Memory B cell (primary cell): Measurements from ENCODE around the gene RELN.
"Not testable (repeated sequence)": the region's sequence is repeated elsewhere in the genome, so short reads cannot be mapped to it uniquely, and the experiment has no call there.

Source experiments
- ATAC-seq: fragments of 150-1000 bp; cut with Tn5 transposase; 2 replicates; pipeline ENCODE4 v1.10.0; 2021; ENCODE audit warnings: low read depth, mild to moderate bottlenecking, moderate library complexity
- DNase-seq, 2 donors: peaks; one replicate each; pipeline ENCODE4 v3.0.0; 2022; ENCODE audit warnings: low spot score in 2 of 2
- H3K27ac Mint-ChIP-seq: one replicate; pipeline ENCODE4 v1.8.0; 2022; ENCODE audit warnings: mild to moderate bottlenecking, moderate library complexity, mixed read lengths
- H3K27me3 Mint-ChIP-seq: one replicate; pipeline ENCODE4 v1.8.0; 2022; ENCODE audit warnings: mixed read lengths
- H3K36me3 Mint-ChIP-seq: one replicate; pipeline ENCODE4 v1.8.0; 2022; ENCODE audit warnings: mild to moderate bottlenecking, mixed read lengths
- H3K4me1 Mint-ChIP-seq: one replicate; pipeline ENCODE4 v1.8.0; 2022; ENCODE audit warnings: mixed read lengths
- H3K4me3 Mint-ChIP-seq: one replicate; pipeline ENCODE4 v1.8.0; 2022; ENCODE audit warnings: mild to moderate bottlenecking, moderate library complexity, mixed read lengths
- H3K9me3 Mint-ChIP-seq: one replicate; pipeline ENCODE4 v1.8.0; 2022; ENCODE audit warnings: mixed read lengths

The RELN gene

DNA sequence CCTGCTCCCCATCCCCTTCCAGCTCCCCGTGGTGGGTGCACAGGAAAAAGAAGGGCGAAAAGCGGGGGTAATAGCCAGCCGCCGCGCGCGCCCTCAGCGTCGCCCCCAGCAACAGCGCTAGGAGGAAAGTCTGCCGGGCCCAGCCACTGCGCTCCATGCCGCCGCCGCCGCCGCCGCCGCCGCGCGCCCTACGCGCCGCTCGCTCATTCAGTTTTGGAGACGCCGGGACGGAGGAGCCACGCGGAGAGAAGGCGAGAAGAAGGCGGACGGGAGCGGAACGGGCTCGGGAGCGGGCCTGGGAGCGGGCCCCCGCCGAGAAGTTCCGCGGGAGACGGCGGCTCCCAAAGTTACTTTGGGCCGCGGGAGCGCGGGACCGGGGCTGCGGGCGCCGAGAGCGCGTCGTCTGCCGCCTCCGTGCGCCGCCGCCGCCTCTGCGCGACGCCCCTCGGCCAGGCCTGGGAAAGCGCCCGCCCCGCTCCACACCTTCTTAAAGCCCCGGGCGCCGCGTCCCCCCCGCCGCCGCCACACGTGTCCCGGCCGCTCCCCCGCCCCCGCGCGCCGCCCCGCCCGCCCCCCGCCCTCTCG lies at the start of gene RELN:
Gene RELN (minus strand): TSS at position 459 of the 585 bp plus-strand sequence. CDS start 302 bp downstream, at position 157.
- Mint-ChIP-seq H3K27ac (no peak within 1 kb of the TSS), H3K4me3 (peak within 1 kb of the TSS; percentile 39), H3K36me3 (no peaks in the 10 kb centered on the region), H3K9me3 (no peaks in the 10 kb centered on the region), H3K27me3 (peaks cover 13% of the 10 kb centered on the region), H3K4me1 (peaks cover 5% of the 10 kb centered on the region)
- DNase-seq (no peak), ATAC-seq (no peak)

DNA sequence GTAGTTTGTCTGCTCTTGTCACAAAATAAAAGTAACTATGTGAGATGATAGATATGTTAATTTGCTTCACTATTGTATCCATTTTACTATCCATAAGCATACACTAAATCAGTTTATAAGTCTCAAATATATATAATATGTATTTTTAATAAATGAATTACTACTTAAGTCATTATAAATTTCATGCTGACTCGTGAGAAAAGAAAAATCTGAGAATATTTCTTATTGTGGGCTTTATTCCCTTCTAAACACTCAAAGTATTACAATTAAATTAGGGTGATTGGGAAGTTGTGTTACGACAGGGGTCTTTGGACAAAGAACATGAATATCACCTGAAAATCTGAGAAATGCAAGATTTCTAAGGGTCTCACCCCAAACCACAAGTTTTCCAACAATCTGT lies 48.7 kb upstream of the RELN start:
- no peak for DNase-seq
- H3K4me3 Mint-ChIP-seq, result no peak overlapping the region
- peaks cover 5% of the 10 kb centered on the region for H3K27me3 Mint-ChIP-seq
- H3K27ac Mint-ChIP-seq, result no peak overlapping the region
- no peaks in the 10 kb centered on the region for H3K4me1 Mint-ChIP-seq
- no peak for ATAC-seq
- no peaks in the 10 kb centered on the region for H3K36me3 Mint-ChIP-seq
- peaks cover 3% of the 10 kb centered on the region for H3K9me3 Mint-ChIP-seq

DNA sequence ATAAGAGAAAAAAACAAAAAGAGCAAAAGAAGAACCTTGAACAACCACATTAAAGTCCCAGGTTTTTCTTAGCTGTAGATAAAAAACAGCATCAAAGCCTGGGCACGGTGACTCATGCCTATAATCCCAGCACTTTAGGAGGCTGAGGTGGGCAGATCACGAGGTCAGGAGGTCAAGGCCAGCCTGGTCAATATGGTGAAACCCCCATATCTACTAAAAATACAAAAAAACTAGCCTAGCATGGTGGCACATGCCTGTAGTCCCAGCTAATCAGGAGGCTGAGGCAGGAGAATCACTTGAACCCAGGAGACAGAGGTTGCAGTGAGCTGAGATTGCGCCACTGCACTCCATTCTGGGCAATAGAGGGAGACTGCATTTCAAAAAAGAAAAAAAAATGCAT lies 47.4 kb upstream of the RELN start:
- not testable (repeated sequence) for ATAC-seq, H3K9me3 Mint-ChIP-seq, H3K27me3 Mint-ChIP-seq, H3K27ac Mint-ChIP-seq, H3K4me1 Mint-ChIP-seq, H3K36me3 Mint-ChIP-seq, DNase-seq, H3K4me3 Mint-ChIP-seq

DNA sequence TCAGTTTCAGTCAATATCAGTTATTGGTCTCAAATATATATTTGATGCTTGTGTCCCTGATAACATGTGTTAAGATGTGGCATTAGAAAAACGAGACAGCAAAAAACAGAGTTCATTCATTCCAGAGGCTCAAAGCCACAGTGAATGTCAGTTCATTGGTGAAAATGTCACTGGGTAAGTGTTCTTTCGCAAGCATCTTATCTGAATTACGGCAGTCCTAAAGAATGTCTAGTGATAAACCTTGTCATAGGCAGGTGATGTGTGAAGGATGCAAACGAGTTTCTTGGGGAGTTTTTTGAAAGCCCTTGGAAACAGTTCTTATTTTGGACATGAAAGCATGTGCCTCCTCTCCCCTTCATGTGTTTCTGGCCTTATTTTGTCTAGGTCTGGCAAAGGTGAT lies 45.9 kb upstream of the RELN start:
- Mint-ChIP-seq H3K27me3 (peaks cover 5% of the 10 kb centered on the region), H3K36me3 (no peaks in the 10 kb centered on the region), H3K4me1 (no peaks in the 10 kb centered on the region), H3K27ac (no peak overlapping the region), H3K4me3 (no peak overlapping the region), H3K9me3 (peaks cover 3% of the 10 kb centered on the region)
- DNase-seq (no peak), ATAC-seq (no peak)

DNA sequence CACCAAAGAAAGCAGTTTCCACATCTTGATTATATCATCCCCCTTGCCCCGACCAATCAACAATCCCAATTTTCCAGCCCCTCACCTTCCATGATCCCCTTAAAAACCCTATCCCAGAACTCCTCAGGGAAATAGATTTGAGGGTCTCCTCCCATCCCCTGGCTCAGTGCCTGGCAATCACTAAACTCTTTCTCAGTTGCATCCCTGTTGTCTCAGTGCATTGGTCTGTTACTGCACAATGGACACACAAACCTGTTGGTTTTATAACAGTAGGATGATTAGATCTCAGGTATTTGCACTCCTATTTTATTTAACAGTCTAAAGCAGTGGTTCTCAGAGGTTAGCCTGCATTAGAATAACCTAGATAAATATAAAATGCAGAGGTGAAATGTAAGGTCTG lies 45.2 kb upstream of the RELN start:
- ATAC-seq (no peak), DNase-seq (no peak)
- H3K27me3 Mint-ChIP-seq, result peaks cover 5% of the 10 kb centered on the region
- peaks cover 3% of the 10 kb centered on the region for H3K9me3 Mint-ChIP-seq
- no peak overlapping the region for H3K4me3 Mint-ChIP-seq
- H3K4me1 Mint-ChIP-seq, result no peaks in the 10 kb centered on the region
- H3K36me3 Mint-ChIP-seq, result no peaks in the 10 kb centered on the region
- no peak overlapping the region for H3K27ac Mint-ChIP-seq

DNA sequence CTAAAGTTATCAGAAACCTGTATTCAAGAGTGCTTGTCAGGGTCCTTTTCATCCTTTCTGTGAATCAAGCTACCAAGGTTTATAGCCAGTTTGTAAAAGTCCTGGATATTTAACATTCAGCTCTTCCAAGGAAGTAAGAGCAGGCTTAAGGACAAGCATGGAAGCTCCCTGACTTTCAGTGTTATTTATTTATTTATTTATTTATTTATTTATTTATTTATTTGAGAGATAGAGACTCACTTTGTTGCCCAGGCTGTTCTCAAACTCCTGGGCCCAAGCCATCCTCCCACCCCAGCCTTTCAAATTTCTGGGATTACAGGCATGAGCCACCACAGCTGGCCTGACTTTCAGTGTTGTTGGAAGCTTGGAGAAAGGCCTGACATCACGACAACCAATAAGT lies 44.4 kb upstream of the RELN start:
- DNase-seq (no peak), ATAC-seq (no peak)
- H3K4me3 Mint-ChIP-seq, result no peak overlapping the region
- peaks cover 3% of the 10 kb centered on the region for H3K9me3 Mint-ChIP-seq
- H3K27me3 Mint-ChIP-seq, result peaks cover 5% of the 10 kb centered on the region
- H3K27ac Mint-ChIP-seq, result no peak overlapping the region
- no peaks in the 10 kb centered on the region for H3K36me3 Mint-ChIP-seq
- no peaks in the 10 kb centered on the region for H3K4me1 Mint-ChIP-seq

DNA sequence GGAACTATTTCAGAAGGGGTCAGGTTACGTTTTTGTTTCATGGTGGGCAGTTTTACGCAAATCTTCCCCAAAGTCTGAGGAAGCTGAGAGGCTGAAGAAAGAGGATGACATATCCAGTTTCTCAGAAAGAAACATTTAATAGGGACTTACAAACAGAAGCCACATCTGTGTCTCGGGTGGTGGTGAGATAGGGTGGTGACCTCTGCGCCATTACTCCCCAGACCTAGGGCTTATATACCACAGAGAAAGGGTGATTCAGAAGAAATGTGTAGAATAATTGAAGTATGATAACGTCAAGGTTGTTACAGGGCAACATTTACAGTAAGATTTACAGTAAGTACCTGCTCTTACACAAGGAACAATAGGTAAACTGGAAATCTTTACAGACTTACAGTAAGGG lies 43.0 kb upstream of the RELN start:
- DNase-seq (no peak), ATAC-seq (no peak)
- Mint-ChIP-seq H3K9me3 (peaks cover 3% of the 10 kb centered on the region), H3K4me1 (no peaks in the 10 kb centered on the region), H3K36me3 (no peaks in the 10 kb centered on the region), H3K4me3 (no peak overlapping the region), H3K27me3 (peaks cover 5% of the 10 kb centered on the region), H3K27ac (no peak overlapping the region)

DNA sequence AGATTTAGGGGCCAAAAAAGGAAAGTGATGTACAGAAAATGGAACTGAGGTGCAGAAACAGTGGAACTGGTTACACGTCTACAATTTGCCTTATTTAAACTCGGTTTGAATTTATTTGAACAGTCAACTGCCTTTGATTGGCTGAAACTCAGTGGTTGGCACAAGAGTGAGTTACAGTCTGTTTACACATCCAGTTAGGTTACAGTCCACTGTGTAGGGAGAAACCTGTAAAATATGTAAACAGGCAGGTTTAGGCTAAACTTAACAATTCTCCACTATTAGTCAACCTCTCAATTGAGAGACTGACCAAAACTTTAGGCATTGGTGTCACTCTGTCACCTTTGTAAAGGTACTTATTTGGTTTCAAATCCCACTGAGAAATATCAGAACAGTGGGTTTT lies 40.3 kb upstream of the RELN start:
- no peaks in the 10 kb centered on the region for H3K36me3 Mint-ChIP-seq
- no peak for ATAC-seq

DNA sequence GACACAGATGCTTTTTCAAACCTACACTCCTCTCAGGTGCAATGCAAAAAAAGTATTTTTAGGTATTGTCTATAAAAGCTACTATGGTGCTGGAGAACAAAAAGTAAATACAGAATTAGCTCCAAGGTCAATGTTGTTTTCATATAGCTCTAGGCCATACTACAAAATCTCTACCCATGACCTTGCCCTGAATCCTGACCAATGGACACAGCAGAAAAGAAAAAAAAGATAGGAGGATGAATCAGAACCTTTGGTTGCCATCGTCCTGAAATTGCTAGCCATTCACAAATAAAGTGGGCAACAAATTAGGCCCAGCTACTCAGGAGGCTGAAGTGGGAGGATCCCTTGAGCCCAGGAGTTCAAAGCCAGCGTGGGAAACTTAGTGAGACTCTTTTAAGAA lies 35.2 kb upstream of the RELN start:
- no peak for DNase-seq

More for the DNA sequence above, 40.3 kb upstream of the RELN start:
- Mint-ChIP-seq H3K4me3 (no peak overlapping the region), H3K4me1 (no peaks in the 10 kb centered on the region), H3K27me3 (no peaks in the 10 kb centered on the region), H3K27ac (no peak overlapping the region), H3K9me3 (peaks cover 2% of the 10 kb centered on the region)
- no peak for DNase-seq

DNA sequence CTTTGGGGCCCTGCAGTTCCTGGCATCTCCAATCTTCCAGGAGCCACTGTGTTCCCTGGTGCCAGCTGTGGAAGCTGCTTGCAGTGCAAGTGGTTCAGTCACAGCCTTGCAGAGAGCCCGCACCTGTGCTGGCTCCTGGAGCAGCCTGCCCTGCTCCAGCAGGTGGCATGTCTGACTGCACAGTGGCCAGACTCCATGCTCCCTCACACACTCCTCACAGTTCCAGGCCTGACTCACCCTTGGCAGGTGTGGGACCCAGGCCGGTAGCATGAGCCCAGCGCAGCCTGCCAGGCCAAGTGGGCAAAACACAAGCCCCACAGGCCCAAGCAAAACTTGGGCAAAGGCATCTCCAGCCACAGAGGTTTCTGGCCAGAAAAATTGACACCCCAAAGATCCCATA lies 33.6 kb upstream of the RELN start:
- DNase-seq (no peak), ATAC-seq (no peak)
- H3K4me3 Mint-ChIP-seq, result no peak overlapping the region
- H3K27ac Mint-ChIP-seq, result no peak overlapping the region
- H3K27me3 Mint-ChIP-seq, result peaks cover 1% of the 10 kb centered on the region
- no peaks in the 10 kb centered on the region for H3K9me3 Mint-ChIP-seq
- no peaks in the 10 kb centered on the region for H3K36me3 Mint-ChIP-seq
- H3K4me1 Mint-ChIP-seq, result no peaks in the 10 kb centered on the region

More for the DNA sequence above, 35.2 kb upstream of the RELN start:
- Mint-ChIP-seq H3K4me1 (no peaks in the 10 kb centered on the region), H3K36me3 (no peaks in the 10 kb centered on the region), H3K4me3 (no peak overlapping the region), H3K9me3 (no peaks in the 10 kb centered on the region), H3K27ac (no peak overlapping the region), H3K27me3 (peaks cover 1% of the 10 kb centered on the region)
- ATAC-seq, result no peak

DNA sequence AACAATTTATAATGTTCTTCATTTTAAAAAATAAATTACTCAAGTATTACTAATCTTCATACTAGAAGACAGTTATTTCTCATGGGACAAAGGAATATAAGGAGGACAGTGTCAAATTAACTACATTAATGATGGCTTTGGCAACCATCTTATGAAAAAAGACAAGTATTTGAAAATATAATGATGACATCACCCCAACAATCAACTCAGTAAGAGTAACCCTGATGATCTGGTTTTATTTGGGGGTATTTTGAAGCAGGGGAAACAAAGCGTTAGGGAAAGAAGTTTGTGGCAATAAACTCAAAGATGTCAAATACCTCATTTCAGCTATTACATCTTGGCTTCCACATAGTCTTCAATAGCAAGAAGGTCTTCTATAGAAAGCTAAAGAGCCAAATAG lies 29.0 kb upstream of the RELN start:
- peaks cover 3% of the 10 kb centered on the region for H3K27me3 Mint-ChIP-seq
- no peak overlapping the region for H3K27ac Mint-ChIP-seq
- H3K36me3 Mint-ChIP-seq, result no peaks in the 10 kb centered on the region
- DNase-seq (no peak), ATAC-seq (no peak)
- no peaks in the 10 kb centered on the region for H3K9me3 Mint-ChIP-seq
- no peaks in the 10 kb centered on the region for H3K4me1 Mint-ChIP-seq
- H3K4me3 Mint-ChIP-seq, result no peak overlapping the region

DNA sequence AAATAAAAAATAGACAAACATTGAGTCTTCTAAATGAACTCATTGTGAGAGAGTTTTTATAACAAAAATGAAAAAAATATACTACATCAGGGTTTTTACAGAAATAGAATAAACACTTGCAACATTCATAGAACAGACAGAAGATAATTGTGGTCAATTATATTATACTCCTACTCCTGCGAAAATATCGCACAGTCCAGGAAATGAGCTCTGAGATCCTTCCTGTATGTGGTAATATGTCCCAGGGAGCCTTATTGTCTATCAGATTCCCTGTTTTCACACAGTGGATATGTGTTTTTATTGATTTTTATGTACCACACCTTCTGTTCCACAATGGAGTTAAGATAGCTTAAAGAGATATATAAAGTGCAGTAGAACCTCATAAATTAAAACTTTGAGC lies 27.5 kb upstream of the RELN start:
- no peaks in the 10 kb centered on the region for H3K9me3 Mint-ChIP-seq
- no peaks in the 10 kb centered on the region for H3K36me3 Mint-ChIP-seq
- no peak for ATAC-seq
- no peak overlapping the region for H3K27ac Mint-ChIP-seq
- peaks cover 3% of the 10 kb centered on the region for H3K27me3 Mint-ChIP-seq
- H3K4me3 Mint-ChIP-seq, result no peak overlapping the region
- no peak for DNase-seq
- H3K4me1 Mint-ChIP-seq, result no peaks in the 10 kb centered on the region

DNA sequence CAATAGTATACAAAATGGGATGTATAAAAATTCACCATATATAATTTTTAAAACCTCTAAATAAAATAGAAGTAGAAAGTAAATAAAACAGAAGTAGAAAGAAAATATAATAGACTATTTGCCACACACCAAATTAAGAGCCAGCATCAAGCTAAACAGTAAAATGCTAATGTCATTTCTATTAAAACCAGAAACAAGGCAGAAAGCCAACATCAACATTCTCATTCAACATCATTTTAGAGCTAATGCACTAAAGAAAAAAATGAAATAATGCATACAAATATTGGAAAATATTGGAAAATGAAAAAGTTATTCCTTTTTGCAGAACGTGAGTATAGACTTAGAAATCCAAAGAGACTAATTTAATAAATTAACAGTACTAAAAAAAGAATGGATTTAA lies 23.4 kb upstream of the RELN start:
- H3K4me3 Mint-ChIP-seq, result no peak overlapping the region
- H3K27ac Mint-ChIP-seq, result no peak overlapping the region
- H3K27me3 Mint-ChIP-seq, result peaks cover 1% of the 10 kb centered on the region
- no peaks in the 10 kb centered on the region for H3K4me1 Mint-ChIP-seq
- H3K9me3 Mint-ChIP-seq, result no peaks in the 10 kb centered on the region
- DNase-seq (no peak), ATAC-seq (no peak)
- no peaks in the 10 kb centered on the region for H3K36me3 Mint-ChIP-seq

DNA sequence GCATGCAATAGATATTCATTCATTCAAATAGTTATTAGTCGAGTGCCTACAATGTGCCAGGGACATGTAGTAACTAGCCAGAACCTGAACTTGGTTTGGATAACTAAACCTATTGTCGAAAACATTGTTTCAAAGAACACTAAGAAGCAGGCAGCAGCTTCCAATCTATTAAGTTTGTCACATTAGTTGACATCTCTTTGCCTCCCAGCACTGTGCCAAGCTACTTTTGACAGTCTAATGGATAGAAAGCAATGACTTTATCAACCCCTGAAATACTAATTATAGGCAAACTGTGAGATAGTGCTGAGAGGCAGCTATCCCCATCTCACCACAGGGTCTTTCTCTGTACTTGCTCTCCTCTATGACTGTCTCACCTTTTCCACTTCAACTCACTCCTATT lies 22.4 kb upstream of the RELN start:
- no peaks in the 10 kb centered on the region for H3K9me3 Mint-ChIP-seq
- no peaks in the 10 kb centered on the region for H3K36me3 Mint-ChIP-seq
- H3K27ac Mint-ChIP-seq, result no peak overlapping the region
- DNase-seq, result no peak
- no peaks in the 10 kb centered on the region for H3K4me1 Mint-ChIP-seq
- no peak for ATAC-seq
- no peak overlapping the region for H3K4me3 Mint-ChIP-seq
- peaks cover 1% of the 10 kb centered on the region for H3K27me3 Mint-ChIP-seq

DNA sequence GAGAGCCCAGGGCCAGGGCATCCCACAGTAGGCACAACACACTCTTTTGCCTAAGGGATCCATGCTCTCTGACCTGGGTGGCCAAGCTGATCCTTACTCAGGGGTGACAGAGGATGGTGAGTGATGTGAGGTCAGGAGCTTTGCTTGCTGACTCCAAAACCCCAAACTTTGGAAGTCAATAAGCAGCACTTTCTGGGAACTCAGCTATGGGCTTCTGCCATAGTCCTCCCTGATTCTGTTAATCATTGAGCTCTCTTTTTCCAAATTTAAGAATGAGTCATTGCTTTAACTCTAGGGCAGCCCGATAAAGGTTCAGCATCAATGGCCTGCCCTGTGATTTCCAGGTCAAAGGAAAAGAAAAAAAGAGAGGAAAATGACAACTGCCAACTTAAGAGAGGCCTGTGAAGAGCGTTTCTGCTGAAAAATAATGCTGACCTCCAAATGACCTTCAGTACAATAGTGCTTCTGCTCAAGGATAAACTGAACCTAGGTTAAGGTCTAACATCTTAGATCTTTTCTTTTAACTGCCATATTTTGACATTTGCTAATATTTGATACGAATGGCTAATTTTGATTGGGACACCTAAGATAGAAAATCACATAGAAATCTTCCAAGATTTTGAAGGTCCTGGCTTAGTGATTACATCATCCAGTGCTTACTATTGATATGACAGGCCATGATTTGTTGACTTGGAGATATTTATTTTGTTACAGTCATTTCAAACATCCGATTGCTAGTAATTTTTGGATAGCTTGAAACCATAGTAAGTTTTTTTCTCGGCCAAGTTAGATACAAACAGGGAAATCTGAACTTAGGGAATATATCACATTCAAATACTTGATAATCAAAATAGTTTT lies 20.8 kb upstream of the RELN start:
- no peaks in the 10 kb centered on the region for H3K4me1 Mint-ChIP-seq
- no peak overlapping the region for H3K4me3 Mint-ChIP-seq
- ATAC-seq (no peak), DNase-seq (no peak)
- H3K27ac Mint-ChIP-seq, result no peak overlapping the region
- H3K36me3 Mint-ChIP-seq, result no peaks in the 10 kb centered on the region
- H3K9me3 Mint-ChIP-seq, result no peaks in the 10 kb centered on the region
- peaks cover 1% of the 10 kb centered on the region for H3K27me3 Mint-ChIP-seq
